Gastrocnemius medialis (tissue), 4 donors: ENCODE results near the gene SULT4A1.

ENCODE experiments used
- CTCF ChIP-seq, 5 experiments: fragments of 450-650 bp in 3 of 5; fragments of 200-600 bp in 2 of 5; sonication (generic) in 2 of 5; IDR thresholded peaks in 4 of 5; conservative IDR thresholded peaks in 1 of 5; 1 replicate in 4 of 5; 2 replicates in 1 of 5; pipeline ENCODE4 v1.5.1; 2016 to 2019; ENCODE audit warnings: antibody characterized with exemption in 5 of 5, mild to moderate bottlenecking in 3 of 5, moderate library complexity in 3 of 5
- POLR2A ChIP-seq, 2 donors: fragments of 450-650 bp; IDR thresholded peaks; one replicate each; pipeline ENCODE4 v1.6.1; 2017; ENCODE audit warnings: antibody characterized with exemption in 2 of 2, mild to moderate bottlenecking in 2 of 2, moderate library complexity in 2 of 2

- no peak for TF ChIP-seq CTCF (IDR thresholded peaks at IDR 0.05 in 4 of 5, conservative IDR thresholded peaks at IDR 0.05 in 1 of 5)
- TF ChIP-seq POLR2A (IDR thresholded peaks at IDR 0.05) = no peak
Measured at GRCh38 chr22:43889201-43889859, 27.0 kb upstream of the SULT4A1 start.
